Neural progenitor cell (in vitro differentiated cells): Measurements from ENCODE around the gene BCL2A1. TPM values are rescaled to one million over a fixed set of nuclear protein-coding genes. Genes with fewer than 3 reads are reported as not detected.
A peak's percentile ranks its signal among the peaks of the same experiment; 100 is the strongest.

Source experiments
- DNase-seq: peaks from one replicate; pipeline ENCODE4 v3.0.0-alpha.2; 2016; ENCODE audit warnings: low spot score
- H2AFZ ChIP-seq: fragments of 200-600 bp; sonication (generic); replicated peaks from 2 replicates; pipeline ENCODE4 v1.6.1; 2016; ENCODE audit warnings: antibody characterized with exemption
- H3F3A ChIP-seq: fragments of 200-600 bp; sonication (generic); 2 replicates; pipeline ENCODE4 v1.6.1; 2016; ENCODE audit warnings: antibody characterized with exemption, low read depth
- H3K27ac ChIP-seq: fragments of 200-600 bp; sonication (generic); 2 replicates; pipeline ENCODE4 v1.5.1; 2016; ENCODE audit warnings: mild to moderate bottlenecking
- H3K27me3 ChIP-seq: fragments of 200-600 bp; sonication (generic); 2 replicates; pipeline ENCODE4 v1.6.1; 2016; ENCODE audit warnings: mild to moderate bottlenecking, moderate library complexity
- H3K36me3 ChIP-seq: fragments of 200-600 bp; sonication (generic); 2 replicates; pipeline ENCODE4 v1.5.1; 2016
- H3K4me1 ChIP-seq: fragments of 200-600 bp; sonication (generic); 2 replicates; pipeline ENCODE4 v1.6.1; 2016; ENCODE audit warnings: mixed run types
- H3K4me2 ChIP-seq: fragments of 200-600 bp; sonication (generic); 2 replicates; pipeline ENCODE4 v1.6.1; 2016
- H3K4me3 ChIP-seq: fragments of 200-600 bp; sonication (generic); 2 replicates; pipeline ENCODE4 v1.5.1; 2016
- H3K79me2 ChIP-seq: fragments of 200-600 bp; sonication (generic); 2 replicates; pipeline ENCODE4 v1.6.1; 2016; ENCODE audit warnings: low read depth
- H3K9ac ChIP-seq: fragments of 200-600 bp; sonication (generic); 2 replicates; pipeline ENCODE4 v1.6.1; 2016
- H3K9me3 ChIP-seq: fragments of 200-600 bp; sonication (generic); 2 replicates; pipeline ENCODE4 v1.5.1; 2016; ENCODE audit warnings: low read depth
- H4K20me1 ChIP-seq: fragments of 200-600 bp; sonication (generic); 2 replicates; pipeline ENCODE4 v1.6.1; 2016; ENCODE audit warnings: low read depth
- H3K27ac Mint-ChIP-seq: 3 replicates; pipeline ENCODE4 v1.8.0; 2021; ENCODE audit warnings: mixed read lengths
- H3K27me3 Mint-ChIP-seq: 2 replicates; pipeline ENCODE4 v1.8.0; 2022; ENCODE audit warnings: low read depth, mild to moderate bottlenecking, inconsistent platforms, moderate library complexity, mixed read lengths; ENCODE audit not compliant: insufficient read depth
- H3K36me3 Mint-ChIP-seq: 3 replicates; pipeline ENCODE4 v1.8.0; 2021; ENCODE audit warnings: mixed read lengths
- H3K4me1 Mint-ChIP-seq: 3 replicates; pipeline ENCODE4 v1.8.0; 2021; ENCODE audit warnings: mixed read lengths
- H3K4me3 Mint-ChIP-seq: 3 replicates; pipeline ENCODE4 v1.8.0; 2021; ENCODE audit warnings: mild to moderate bottlenecking, moderate library complexity, mixed read lengths
- H3K9me3 Mint-ChIP-seq: 3 replicates; pipeline ENCODE4 v1.8.0; 2020; ENCODE audit warnings: mixed read lengths
- CTCF ChIP-seq: fragments of 200-600 bp; sonication (generic); IDR thresholded peaks from 2 replicates; pipeline ENCODE4 v1.5.1; 2017; ENCODE audit warnings: antibody characterized with exemption, mild to moderate bottlenecking
- EZH2 ChIP-seq: fragments of 200-600 bp; sonication (generic); IDR thresholded peaks from 2 replicates; pipeline ENCODE4 v1.6.1; 2017; ENCODE audit warnings: antibody characterized with exemption, mild to moderate bottlenecking, moderate library complexity
- EZH2phosphoT487 ChIP-seq: fragments of 200-600 bp; sonication (generic); IDR thresholded peaks from 2 replicates; pipeline ENCODE4 v1.6.1; 2017; ENCODE audit warnings: antibody characterized with exemption
- total RNA-seq: library from RNA; depleted of rRNA; stranded (reverse); fragments of >200 nt; gene quantifications from 2 replicates; pipeline ENCODE4 v1.2.3, GENCODE V29; 2015; ENCODE audit warnings: low replicate concordance

The BCL2A1 gene
- total RNA-seq, 1 donor from 2014 or later, result not detected

- no peak overlapping the region for H3K9ac ChIP-seq
- H3F3A ChIP-seq, result peaks cover 5% of the 10 kb centered on the region
- H3K4me1 ChIP-seq, result peaks cover 11% of the 10 kb centered on the region
- H4K20me1 ChIP-seq, result no peaks in the 10 kb centered on the region
- DNase-seq, result no peak
- Mint-ChIP-seq H3K27ac (no peak overlapping the region), H3K4me3 (no peak overlapping the region), H3K4me1 (peaks cover 9% of the 10 kb centered on the region), H3K36me3 (no peaks in the 10 kb centered on the region), H3K9me3 (peaks cover 4% of the 10 kb centered on the region), H3K27me3 (peaks cover 6% of the 10 kb centered on the region)
- no peak overlapping the region for H3K4me3 ChIP-seq
- TF ChIP-seq EZH2phosphoT487, result no peak
- TF ChIP-seq CTCF, result no peak
- no peak for TF ChIP-seq EZH2
- H3K27ac ChIP-seq, result no peak overlapping the region
- no peaks in the 10 kb centered on the region for H3K9me3 ChIP-seq
- H3K4me2 ChIP-seq, result no peak overlapping the region
- no peaks in the 10 kb centered on the region for H3K27me3 ChIP-seq
- peak overlapping the region; percentile 26 for H2AFZ ChIP-seq
- no peaks in the 10 kb centered on the region for H3K79me2 ChIP-seq
- no peaks in the 10 kb centered on the region for H3K36me3 ChIP-seq
These were observed 37.8 kb downstream of the BCL2A1 start for GRCh38 chr15:79933231-79933630.

GRCh38 chr15:79932447-79932846, 38.5 kb downstream of the BCL2A1 start:
- no peak overlapping the region for H3K4me3 Mint-ChIP-seq
- DNase-seq, result no peak
- Histone ChIP-seq H3K4me3 (no peak overlapping the region), H3K27ac (no peak overlapping the region), H3K79me2 (no peaks in the 10 kb centered on the region), H2AFZ (no peak overlapping the region), H4K20me1 (no peaks in the 10 kb centered on the region), H3K4me2 (no peak overlapping the region), H3K9me3 (no peaks in the 10 kb centered on the region), H3K4me1 (peaks cover 11% of the 10 kb centered on the region), H3K27me3 (no peaks in the 10 kb centered on the region), H3F3A (peaks cover 5% of the 10 kb centered on the region), H3K9ac (no peak overlapping the region), H3K36me3 (no peaks in the 10 kb centered on the region)
- peaks cover 9% of the 10 kb centered on the region for H3K4me1 Mint-ChIP-seq
- no peak for TF ChIP-seq EZH2
- TF ChIP-seq EZH2phosphoT487, result no peak
- TF ChIP-seq CTCF, result no peak
- no peaks in the 10 kb centered on the region for H3K36me3 Mint-ChIP-seq
- peaks cover 4% of the 10 kb centered on the region for H3K9me3 Mint-ChIP-seq
- no peak overlapping the region for H3K27ac Mint-ChIP-seq
- H3K27me3 Mint-ChIP-seq, result peaks cover 5% of the 10 kb centered on the region

GRCh38 chr15:79930516-79930915, 40.5 kb downstream of the BCL2A1 start:
- H3K4me3 ChIP-seq, result no peak overlapping the region
- peaks cover 10% of the 10 kb centered on the region for H3K9me3 Mint-ChIP-seq

More at GRCh38 chr15:79930516-79930915, 40.5 kb downstream of the BCL2A1 start:
- Histone ChIP-seq H3F3A (peaks cover 5% of the 10 kb centered on the region), H3K79me2 (no peaks in the 10 kb centered on the region), H3K9ac (no peak overlapping the region), H3K36me3 (no peaks in the 10 kb centered on the region), H2AFZ (no peak overlapping the region), H3K27me3 (no peaks in the 10 kb centered on the region), H3K4me2 (no peak overlapping the region), H3K4me1 (peaks cover 5% of the 10 kb centered on the region), H3K27ac (no peak overlapping the region), H4K20me1 (no peaks in the 10 kb centered on the region), H3K9me3 (no peaks in the 10 kb centered on the region)
- Mint-ChIP-seq H3K36me3 (peaks cover 4% of the 10 kb centered on the region), H3K4me3 (no peak overlapping the region), H3K27ac (no peak overlapping the region), H3K27me3 (peaks cover 2% of the 10 kb centered on the region), H3K4me1 (peaks cover 5% of the 10 kb centered on the region)
- TF ChIP-seq EZH2phosphoT487 (no peak), CTCF (no peak), EZH2 (no peak)
- no peak for DNase-seq
